Measurements from ENCODE around the gene OR10A3. TPM values are rescaled to one million over a fixed set of nuclear protein-coding genes. Genes with fewer than 3 reads are reported as not detected.

The OR10A3 gene
- total RNA-seq, 1 donor from 2014 or later, result not detected

GRCh38 chr11:7936615-7937014 is 4.9 kb downstream of the OR10A3 start:
- ATAC-seq, result no peak
- TF ChIP-seq CTCF (IDR thresholded peaks at IDR 0.05), result no peak
- Histone ChIP-seq H3K9me3 (no peaks in the 10 kb centered on the region), H3K4me1 (no peaks in the 10 kb centered on the region), H3K27ac (no peak overlapping the region), H3K4me3 (no peak overlapping the region), H3K36me3 (no peaks in the 10 kb centered on the region), H3K27me3 (no peaks in the 10 kb centered on the region)
- intact Hi-C loops (cut with DNase I), result no loop called here
- DNase-seq, result no peak

GRCh38 chr11:7931168-7931567 is 10.3 kb downstream of the OR10A3 start, which contains the start of gene OR10A6:
Gene OR10A6 (minus strand): TSS chr11:7931268. CDS start chr11:7928662, 2,606 bp downstream.
- H3K4me1 ChIP-seq, result no peaks in the 10 kb centered on the region
- intact Hi-C loops (cut with DNase I), result no loop called here
- DNase-seq, result no peak
- no peak within 1 kb of the TSS for H3K27ac ChIP-seq
- ATAC-seq, result no peak
- no peaks in the 10 kb centered on the region for H3K9me3 ChIP-seq
- no peak within 1 kb of the TSS for H3K4me3 ChIP-seq
- no peaks in the 10 kb centered on the region for H3K27me3 ChIP-seq
- TF ChIP-seq CTCF (IDR thresholded peaks at IDR 0.05), result no peak
- H3K36me3 ChIP-seq, result no peaks in the 10 kb centered on the region

DNA sequence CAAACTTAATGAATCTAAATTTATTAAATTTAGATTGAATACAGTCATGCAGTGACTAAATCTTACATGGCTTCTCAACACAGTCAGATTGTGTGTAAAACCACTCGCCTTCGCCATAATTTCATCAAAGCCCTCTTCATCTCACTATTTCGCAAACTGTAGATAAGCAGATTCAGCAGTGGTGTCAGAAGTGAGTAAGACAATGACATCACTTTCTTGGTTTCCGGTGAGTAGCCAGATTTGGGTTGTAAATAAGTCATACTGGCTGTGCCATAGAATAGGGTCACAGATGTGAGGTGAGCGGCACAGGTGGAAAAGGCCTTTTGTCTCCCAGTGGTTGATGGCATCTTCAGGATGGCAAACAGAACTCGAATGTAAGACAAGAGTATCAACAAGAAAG is 13.9 kb downstream of the OR10A3 start:
- Histone ChIP-seq H3K4me1 (no peaks in the 10 kb centered on the region), H3K36me3 (no peaks in the 10 kb centered on the region), H3K9me3 (no peaks in the 10 kb centered on the region), H3K27ac (no peak overlapping the region), H3K4me3 (no peak overlapping the region), H3K27me3 (no peaks in the 10 kb centered on the region)
- ATAC-seq, result no peak
- no peak for DNase-seq
- intact Hi-C loops (cut with DNase I), result no loop called here
- no peak for TF ChIP-seq CTCF (IDR thresholded peaks at IDR 0.05)

DNA sequence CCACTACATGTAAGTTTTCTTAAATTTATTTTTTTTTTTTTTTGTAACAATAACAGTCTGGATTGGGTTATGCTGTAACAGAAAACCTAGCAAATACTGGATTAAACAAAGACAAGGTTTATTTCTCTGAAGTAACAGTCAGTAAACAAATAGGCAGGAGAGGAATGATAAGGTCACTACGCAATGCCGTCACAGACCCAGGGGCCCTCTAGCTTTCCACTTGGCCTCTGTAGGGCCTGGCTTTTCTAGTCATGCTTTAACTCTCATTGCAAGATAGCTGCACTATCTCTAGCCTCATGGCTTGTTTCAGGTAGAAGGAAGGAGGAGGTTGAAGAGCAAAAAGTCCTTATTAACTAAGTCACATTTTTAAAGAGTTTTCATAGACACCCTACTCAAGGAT is 17.0 kb downstream of the OR10A3 start:
- no peaks in the 10 kb centered on the region for H3K4me1 ChIP-seq
- no peaks in the 10 kb centered on the region for H3K9me3 ChIP-seq
- no peak overlapping the region for H3K27ac ChIP-seq
- ATAC-seq, result no peak
- intact Hi-C loops (cut with DNase I), result no loop called here
- DNase-seq, result no peak
- no peaks in the 10 kb centered on the region for H3K36me3 ChIP-seq
- no peak overlapping the region for H3K4me3 ChIP-seq
- TF ChIP-seq CTCF (IDR thresholded peaks at IDR 0.05), result no peak
- no peaks in the 10 kb centered on the region for H3K27me3 ChIP-seq

- no peaks in the 10 kb centered on the region for H3K27me3 ChIP-seq
- no peak for TF ChIP-seq CTCF (IDR thresholded peaks at IDR 0.05)
- DNase-seq (no peak), ATAC-seq (no peak)
- no peak overlapping the region for H3K4me3 ChIP-seq
- no peaks in the 10 kb centered on the region for H3K4me1 ChIP-seq
- no peaks in the 10 kb centered on the region for H3K9me3 ChIP-seq
- no peak overlapping the region for H3K27ac ChIP-seq
- intact Hi-C loops (cut with DNase I), result no loop called here
- H3K36me3 ChIP-seq, result no peaks in the 10 kb centered on the region
Observed at GRCh38 chr11:7918141-7918540, 23.4 kb downstream of the OR10A3 start.

- intact Hi-C loops (cut with DNase I), result no loop called here
- TF ChIP-seq CTCF (IDR thresholded peaks at IDR 0.05), result no peak
- Histone ChIP-seq H3K36me3 (no peaks in the 10 kb centered on the region), H3K4me1 (no peaks in the 10 kb centered on the region), H3K27me3 (no peaks in the 10 kb centered on the region), H3K9me3 (no peaks in the 10 kb centered on the region), H3K4me3 (no peak overlapping the region), H3K27ac (no peak overlapping the region)
- no peak for DNase-seq
- no peak for ATAC-seq
Observed at GRCh38 chr11:7911011-7911410, 30.5 kb downstream of the OR10A3 start.
